Bone marrow (tissue), 2 donors: Measurements from ENCODE around the gene HK1.

Experiments
- DNase-seq, 2 donors: peaks; one replicate each; lab custom pipeline; 2025; lab: John Stamatoyannopoulos, UW

HK1 gene

DNA sequence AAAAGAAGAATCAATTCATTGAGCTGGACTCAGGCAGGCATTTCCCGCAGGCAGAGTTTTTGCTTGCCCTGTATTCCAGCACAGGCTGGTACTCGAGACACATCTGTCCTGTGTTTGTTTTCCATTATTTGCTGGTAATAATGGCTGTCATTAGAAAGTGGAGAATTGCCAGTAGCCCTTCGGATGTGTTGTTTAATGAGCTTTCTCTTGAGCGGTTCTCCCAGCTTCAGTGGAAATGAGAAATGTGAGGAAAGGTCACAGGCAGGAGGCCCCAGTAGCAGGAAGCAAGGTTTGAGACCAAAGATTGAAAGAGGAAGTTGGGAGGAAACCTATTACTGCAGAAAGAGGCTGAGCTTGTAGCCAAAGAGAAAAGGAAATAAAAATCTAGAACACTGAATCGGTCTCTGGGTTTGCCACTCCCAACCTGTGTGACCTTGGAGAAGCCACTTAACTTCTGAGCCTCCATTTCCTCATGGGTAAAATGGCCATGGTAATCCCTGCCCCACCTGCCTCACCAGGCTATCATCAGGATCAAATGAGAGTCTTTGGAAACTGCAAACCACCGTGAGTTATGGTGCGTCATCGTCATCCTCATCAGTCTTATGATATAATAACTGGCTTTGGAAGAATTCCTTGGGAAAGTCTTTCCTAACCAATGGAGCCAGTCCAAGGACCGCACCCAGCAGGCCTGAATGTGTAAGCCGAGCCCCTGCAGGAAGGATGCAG, 70.7 kb downstream of the HK1 start:
- DNase-seq = peak in 1 of 2 donors; percentile 40

DNA sequence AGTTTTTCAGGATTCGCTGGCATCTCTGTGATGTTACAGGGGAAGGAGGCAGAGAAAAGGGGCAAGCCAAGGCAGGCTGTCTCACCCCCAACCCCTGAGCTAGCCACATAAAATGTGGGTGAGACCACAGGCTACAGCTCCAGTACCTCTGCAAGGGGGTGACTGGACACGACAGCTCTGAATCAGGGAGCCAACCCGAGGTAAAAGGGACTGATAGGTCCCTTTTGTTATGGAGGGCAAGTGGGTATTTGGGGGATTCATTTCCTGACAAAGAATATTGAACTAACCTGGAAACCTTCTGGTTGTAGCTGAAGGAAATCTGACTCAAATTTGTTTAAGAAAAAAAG, 71.2 kb downstream of the HK1 start:
- no peak for DNase-seq

DNA sequence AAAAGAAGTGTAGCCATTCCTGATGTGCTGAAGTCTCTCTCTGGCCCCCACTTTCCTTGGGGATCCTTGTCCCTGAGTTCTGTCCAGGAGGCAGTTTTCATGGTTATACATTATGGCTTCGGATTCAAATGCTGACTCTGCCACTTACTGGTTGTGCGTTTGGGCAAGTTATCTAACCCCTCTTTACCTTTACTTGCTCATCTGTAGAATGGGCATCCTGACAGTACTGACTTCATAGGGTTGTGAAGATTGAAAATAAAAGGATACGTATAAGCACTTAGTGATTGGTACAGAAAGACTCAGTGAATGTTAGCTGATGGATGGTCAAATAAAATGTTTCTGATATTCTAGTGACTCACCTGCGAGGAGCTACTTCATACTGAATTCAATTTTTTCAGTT, 73.3 kb downstream of the HK1 start:
- no peak for DNase-seq

DNA sequence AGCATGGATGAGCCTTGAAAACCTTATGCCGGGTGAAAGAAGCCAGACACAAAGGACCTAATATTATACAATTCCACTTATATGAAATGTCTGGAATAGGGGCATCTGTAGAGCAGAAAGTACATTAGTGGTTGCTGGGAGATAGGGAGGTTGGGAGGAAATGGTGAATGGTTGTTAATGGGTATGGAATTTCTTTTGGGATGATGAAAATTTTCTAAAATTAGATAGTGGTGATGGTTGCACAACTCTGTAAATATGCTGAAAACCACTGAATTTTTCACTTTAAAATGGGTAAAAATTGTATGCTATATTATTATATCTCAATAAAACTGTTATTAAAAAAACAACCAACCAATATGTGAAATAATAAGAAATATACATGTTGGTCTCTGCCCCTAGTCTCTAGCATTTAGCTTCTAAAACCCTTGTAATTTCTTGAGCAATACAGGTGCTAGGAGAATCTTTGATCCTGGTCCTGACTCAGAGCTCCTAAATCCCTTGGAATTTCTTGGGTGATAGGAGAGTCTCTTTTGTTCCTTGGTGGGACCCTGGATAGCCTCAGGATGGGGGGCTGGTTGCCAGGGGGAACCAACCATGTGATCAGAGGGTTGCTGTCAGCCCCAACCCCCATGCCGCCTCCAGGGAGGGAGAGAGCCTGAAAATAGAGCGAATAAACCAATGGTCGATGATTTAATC, 74.4 kb downstream of the HK1 start:
- DNase-seq = no peak

DNA sequence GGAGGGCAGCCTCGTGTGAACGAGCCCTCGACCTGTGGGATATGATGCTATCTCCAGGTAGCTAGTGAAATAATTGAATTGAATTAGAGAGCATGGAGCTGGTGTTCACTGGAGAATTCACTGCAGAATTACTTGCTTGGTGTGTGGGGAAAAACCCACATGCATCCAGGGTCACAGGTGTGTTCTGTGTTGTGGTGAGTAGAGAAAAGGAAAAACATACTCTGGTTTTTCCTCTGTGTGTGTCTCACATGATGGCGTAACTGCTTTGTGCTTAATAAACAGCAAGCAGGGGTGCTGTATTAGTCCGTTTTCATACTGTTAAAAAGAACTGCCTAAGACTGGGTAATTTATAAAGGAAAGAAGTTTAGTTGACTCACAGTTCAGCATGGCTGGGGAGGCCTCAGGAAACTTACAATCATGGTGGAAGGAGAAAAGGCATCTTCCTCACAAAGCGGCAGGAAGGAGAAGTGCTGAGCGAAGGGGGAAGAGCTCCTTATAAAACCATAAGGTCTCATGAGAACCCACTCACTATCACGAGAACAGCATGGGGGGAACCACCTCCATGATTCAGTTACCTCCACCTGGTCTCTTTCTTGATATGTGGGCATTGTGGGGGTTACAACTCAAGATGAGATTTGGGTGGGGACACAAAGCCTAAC, 75.8 kb downstream of the HK1 start:
- no peak for DNase-seq

DNA sequence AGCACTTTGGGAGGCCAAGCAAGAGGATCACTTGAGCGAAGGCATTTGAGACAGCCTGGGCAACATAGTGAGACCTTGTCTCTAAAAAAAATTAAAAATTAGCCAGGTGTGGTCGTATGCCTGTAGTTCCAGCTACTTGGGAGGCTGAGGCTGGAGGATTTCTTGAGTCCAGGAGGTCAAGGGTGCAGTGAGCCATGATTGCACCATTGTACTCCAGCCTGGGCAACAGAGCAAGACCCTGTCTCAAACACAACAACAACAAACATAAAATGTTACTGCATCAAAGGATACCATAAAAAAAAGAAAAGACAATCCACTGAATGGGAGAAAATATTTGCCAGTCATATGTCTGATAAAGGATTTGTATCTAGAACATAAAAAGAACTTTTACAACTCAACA, 77.9 kb downstream of the HK1 start:
- no peak for DNase-seq

DNA sequence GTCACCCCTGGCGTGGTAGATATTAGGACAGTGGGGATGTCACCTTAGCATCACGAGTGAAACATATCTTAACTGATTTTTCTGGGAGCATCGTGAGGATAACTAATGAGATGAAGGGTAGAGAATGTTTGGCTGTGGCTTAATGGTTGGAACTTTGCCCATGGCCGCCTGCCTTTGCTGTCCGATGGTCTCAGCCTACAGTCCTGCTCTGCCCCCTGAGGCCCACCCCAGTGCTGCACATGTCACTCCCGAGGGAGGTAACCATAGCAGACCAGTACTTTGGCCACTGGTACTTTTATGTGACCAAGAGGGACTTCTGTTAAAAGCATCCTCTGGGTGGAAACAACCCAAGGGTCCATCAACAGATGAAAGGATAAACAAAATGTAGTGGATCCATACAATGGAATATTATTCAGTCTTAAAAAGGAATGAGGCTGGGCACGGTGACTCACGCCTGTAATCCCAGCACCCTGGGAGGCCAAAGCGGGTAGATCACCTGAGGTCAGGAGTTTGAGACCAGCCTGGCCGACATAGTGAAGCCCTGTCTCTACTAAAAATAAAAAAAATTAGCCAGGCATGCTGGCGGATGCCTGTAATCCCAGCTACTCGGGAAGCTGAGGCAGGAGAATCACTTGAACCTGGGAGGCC, 80.0 kb downstream of the HK1 start:
- no peak for DNase-seq

DNA sequence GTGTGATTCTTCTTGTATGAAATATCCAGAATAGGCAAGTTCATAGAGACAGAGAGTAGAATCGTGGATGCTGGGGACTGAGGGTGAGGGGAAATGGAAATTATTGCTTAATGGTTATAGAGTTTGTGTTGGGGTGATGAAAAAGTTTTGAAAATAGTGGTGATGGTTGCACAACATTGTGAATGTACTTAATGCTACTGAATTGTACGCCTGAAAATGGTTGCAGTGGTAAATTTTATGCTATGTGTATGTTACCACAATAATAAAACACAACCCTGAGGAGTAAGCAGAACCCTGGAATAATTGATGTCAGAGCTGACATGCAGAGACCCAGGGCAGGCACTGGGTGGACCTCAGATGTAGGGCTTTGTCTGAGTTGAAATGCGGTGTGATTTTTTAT, 80.9 kb downstream of the HK1 start:
- DNase-seq = no peak

DNA sequence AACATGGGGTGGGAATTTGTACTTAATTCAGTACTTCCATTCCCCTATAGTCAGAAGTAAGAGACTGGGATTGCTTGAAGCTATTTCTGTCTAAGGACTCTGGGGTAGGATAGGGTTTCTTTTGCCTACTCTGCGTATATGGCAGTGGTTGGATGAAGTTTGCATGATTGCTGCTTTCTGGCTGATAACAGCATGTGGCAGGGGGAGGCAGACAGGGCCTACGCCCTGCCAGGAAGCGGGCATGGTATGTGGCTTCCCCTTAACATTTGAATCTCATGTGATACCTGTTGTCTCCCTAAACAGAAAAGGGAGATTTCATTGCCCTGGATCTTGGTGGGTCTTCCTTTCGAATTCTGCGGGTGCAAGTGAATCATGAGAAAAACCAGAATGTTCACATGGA, 81.3 kb downstream of the HK1 start:
- DNase-seq = no peak

DNA sequence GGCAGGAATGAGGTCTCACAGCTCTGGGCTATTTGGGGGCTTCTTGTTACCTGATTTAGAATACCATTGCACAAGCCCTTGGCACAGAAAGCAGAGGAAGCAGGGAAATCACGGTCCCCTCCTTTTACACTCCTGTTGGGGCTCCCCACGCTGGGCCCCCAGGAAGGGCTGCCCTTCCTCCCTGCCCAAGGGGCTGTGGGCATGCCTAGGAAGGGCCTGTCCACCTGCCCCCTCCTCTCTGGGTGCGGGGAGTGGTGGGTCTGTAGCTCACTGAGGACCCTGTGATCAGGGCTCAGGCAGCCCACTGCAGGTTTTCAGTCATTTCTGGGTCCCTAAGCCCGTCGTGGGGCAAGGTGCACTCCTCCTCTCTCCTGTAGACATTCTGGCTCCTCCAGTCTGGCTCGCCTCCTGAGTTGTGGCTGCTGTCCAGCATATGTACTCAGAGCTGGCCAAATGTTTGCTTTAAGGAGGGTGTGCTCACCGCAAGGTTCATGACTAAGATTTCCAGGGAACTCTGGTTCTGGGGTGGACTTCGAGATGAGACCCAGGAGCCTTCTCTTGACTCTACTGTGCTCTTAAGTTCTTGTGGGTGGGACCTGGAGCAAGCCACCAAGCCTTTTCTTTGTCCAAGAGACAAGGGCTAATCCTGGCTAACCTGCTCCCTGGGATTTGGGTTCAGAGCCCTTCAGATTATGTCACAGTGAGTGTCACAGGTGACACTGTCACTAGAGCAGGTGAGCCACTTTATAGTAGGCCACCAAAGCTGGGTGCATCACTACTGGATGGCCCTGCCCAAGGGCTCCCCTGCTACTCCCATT, 82.4 kb downstream of the HK1 start:
- DNase-seq = no peak

DNA sequence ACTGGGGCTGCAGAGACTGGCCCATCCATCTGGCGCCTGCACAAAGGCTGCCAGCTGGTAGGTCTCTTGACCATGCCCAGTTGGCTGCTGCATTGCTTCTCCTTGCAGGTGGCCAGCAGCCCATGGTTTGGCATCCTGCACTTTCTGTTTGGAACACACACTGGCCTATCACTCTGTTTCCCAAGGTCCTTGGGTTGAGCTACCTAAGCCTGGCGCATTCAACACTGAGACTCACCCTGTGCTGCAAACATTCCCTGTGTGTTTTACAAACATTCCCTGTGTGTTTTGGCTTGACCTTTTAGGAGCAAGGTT, 83.0 kb downstream of the HK1 start:
- DNase-seq = no peak

DNA sequence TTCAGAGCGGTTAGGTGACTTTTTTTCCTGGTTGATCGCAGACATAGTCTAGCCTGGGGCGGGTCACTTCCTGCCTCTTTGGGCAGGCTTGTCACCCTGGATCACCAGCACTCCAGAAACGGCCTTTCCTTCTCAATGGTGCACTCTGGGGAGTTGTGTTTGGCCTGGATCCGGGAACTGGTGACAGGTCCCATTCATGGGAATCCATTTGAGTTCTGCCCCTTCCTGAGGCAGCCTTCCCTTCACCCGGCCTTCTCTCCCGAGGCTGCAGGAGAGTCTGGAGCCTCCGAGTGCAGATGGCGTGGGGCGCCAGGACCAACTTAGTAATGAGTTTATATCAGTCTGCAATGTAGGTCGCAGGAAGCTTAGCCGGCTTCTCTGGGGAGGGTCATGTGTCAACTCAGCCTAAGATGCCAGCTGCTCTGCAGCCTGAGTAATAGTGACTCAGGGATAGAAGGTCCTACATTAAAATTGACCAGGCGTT, 84.2 kb downstream of the HK1 start:
- no peak for DNase-seq

DNA sequence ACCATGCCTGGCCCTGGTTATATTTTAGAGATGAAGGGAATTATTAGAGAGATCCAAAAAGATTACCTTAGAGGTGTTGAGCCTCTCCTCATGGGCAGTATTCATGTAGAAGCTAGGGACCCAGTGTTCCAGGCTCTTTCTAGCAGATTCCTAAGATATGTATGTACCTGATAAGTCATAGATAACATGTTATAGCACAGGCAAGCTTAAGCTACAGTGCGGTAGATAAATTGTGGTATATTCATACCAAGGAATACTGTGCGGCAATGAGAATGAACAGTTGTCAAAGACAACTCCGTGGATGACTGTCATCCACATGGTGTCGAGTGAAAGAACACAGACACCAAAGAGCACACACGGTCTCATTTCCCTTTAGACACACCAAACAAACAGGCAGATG, 85.4 kb downstream of the HK1 start:
- no peak for DNase-seq

DNA sequence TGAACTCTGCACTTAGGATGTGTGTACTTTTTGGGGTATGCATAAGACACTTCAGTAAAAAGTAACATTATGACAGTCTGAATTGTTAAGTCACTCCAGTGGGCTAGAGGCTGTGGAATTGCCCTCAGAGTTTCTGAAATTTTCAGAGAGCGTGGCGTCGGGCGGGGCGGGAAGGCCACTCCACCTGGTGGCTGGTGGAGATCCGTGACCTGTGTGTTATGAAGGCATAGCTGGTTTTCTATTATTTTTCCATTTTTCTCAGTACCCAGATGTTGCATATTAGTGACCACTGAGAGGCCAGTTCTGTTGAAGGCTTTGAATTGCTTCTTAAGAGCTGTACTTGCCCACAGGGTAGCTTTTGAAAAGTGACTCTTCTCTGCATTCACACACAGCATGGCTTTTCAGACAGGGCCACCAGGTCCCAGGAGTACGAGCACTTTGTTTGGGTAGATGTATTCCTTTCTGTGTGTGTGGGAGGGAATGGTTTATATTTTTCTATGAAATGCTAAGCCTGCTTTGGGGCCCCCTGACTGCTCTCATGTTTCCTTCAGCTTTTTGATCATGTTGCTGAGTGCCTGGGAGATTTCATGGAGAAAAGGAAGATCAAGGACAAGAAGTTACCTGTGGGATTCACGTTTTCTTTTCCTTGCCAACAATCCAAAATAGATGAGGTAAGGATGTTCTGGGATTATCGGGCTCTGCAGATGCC, 86.1 kb downstream of the HK1 start:
- DNase-seq = no peak

DNA sequence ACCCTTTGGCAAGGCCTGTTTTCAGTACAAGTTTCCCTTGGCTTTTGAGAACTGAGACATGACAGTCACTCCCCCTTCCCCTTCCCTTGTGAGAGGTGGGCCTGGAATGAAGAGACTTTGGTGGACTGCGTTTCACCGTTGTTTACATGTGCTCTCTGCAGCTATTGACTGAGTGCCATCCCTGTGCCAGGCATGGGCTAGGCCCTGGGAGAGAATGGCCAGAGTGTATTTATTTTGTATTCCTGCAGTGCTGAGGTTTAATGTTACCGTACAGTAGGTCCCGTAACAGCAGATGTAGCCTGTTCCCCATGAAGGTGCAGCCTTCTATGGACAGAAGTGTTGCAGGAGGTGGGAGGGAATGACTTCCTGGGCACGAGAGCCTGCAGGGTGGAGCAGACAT, 88.4 kb downstream of the HK1 start:
- no peak for DNase-seq

DNA sequence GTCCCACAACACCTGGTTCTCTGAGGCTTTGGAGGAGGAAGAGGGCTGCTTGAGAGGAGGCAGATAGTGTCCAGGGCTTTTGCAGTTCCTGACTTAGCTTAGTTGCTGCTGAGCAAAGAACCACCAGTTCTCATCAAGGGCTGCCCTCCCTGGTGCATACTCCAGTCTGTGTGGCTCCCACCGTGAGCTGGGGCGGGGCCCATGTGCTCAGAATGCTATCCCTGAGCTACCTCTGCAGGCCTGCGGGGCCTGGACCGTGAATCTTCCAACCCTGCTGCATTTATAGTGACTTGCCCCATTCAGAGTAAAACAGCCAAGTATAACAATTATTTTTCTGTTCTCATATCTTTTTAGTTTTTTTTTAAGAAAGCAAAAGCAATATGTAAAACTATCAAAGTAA, 89.2 kb downstream of the HK1 start:
- no peak for DNase-seq

DNA sequence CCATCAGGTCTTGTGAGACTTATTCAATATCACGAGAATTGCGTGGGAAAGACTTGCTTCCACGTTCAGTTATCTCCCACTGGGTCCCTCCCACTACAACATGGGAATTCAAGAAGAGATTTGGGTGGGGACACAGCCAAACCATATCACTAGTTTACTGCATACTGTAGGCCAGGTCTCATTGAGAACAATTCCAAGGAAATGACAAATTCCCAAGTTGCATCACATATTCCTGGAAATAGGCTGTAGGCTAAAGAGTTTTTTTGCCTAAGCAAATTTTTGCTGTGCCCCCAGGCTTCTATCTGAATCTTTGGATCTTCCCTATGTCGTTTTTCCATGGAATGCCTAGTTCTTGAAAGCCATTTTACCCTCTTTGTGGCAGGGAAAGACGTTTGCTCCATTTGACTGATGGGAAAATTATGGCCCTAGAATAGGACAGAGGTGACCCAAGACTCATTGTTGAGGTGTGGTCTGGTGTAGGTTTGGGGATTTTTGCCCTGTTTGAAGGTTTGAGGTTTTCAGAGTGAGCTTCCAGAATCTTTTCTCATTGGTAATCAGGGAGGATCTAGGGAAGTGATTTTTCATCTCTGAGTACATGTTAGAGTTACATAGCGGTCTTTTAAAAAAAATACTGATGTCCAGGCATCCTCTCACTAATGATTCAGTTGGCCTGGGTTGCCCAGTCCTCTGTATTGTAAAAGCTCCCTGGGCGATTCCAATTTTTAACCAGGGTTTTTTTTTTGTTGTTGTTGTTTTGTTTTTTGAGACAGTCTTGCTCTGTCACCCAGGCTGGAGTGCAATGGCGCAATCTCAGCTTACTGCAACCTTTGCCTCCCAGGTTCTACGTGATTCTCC, 94.1 kb downstream of the HK1 start:
- no peak for DNase-seq

DNA sequence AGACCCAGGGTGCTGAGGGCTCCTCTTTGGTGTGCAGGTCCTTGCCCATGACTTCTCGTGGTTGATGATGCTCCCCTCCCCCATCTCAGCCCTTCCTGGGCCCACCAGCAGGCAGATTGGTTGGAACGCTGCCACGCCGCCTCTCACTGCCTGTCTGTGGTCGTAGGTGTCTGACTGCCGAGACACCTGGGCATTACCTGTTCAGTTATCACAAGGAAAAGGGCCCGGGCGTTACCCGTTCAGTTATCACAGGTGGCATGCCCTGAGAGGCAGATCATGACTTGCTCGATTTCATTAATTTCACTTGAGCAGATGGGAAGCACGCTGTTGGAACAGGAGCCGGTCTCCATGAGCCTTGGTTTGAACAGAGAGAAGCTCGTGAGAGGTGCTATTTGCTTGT, 95.9 kb downstream of the HK1 start:
- DNase-seq = no peak

DNA sequence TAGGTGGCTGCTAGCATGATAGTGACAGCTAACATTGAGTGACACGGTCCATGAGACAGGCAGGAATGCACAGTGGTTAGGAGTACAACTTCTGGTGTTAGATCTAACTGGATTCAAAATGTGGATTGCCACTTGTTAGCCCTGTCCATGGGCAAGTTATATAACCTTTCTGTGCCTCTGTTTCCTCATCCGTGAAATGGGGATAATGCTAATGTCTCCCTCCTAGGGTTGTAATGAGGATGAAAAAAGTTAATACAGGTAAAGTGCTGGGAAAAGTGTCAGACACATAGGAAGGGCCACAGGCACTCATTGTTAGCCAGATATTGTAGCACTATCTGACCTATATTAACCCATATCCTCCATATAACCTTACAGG, 96.6 kb downstream of the HK1 start:
- no peak for DNase-seq

DNA sequence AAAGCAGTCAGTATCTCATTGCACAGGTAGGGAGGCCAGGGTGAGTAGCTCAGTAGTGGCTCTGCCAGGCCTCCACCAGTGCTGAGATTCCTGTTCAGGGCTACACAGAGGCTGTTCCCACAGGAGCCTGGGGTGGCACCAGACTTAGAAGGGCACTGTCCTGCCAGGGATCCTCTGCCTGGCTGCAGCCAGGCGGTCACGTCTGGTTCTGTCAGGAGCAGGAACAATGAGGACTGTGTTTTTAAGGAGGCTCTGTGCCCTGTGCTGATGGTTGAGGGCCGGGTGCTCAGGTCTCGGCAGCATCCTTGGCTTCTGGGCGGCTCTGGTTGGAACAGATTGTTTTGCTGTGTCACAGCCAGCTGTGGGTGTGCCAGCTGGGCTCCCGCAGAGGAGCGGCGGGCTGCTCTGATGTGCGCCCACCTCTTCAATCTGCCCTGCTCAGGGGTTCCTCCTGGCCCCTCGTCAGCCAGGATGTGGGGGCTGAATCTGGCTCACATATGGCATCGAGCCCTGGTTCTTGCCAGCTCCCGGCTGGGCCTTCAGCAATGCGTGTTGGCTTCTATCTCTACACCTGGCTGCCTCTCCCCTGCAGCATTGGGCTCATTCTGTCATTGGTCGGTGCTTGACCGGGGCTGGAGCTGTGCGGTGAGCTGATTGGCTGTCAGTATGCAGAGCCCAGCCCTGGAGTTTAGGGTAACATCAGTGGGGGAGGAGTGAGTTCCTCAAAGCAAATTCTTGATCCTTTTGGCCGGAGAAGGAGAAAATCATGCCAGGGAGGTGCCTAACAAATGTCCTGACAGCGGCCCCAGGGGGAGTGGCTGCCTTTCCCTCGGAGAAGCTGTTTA, 97.2 kb downstream of the HK1 start:
- no peak for DNase-seq
